Stimulated activated CD8-positive, alpha-beta memory T cell treated with anti-CD3 and anti-CD28 coated beads, Interleukin-4, amount 100 ng/mL, for 48 hours (primary cell): ENCODE results near the gene SAT2.
"Not testable (repeated sequence)": the region's sequence is repeated elsewhere in the genome, so short reads cannot be mapped to it uniquely, and the experiment has no call there.

ENCODE experiments used
- DNase-seq: peaks from one replicate; pipeline ENCODE4 v3.0.0-alpha.2; 2020

The SAT2 gene

DNA sequence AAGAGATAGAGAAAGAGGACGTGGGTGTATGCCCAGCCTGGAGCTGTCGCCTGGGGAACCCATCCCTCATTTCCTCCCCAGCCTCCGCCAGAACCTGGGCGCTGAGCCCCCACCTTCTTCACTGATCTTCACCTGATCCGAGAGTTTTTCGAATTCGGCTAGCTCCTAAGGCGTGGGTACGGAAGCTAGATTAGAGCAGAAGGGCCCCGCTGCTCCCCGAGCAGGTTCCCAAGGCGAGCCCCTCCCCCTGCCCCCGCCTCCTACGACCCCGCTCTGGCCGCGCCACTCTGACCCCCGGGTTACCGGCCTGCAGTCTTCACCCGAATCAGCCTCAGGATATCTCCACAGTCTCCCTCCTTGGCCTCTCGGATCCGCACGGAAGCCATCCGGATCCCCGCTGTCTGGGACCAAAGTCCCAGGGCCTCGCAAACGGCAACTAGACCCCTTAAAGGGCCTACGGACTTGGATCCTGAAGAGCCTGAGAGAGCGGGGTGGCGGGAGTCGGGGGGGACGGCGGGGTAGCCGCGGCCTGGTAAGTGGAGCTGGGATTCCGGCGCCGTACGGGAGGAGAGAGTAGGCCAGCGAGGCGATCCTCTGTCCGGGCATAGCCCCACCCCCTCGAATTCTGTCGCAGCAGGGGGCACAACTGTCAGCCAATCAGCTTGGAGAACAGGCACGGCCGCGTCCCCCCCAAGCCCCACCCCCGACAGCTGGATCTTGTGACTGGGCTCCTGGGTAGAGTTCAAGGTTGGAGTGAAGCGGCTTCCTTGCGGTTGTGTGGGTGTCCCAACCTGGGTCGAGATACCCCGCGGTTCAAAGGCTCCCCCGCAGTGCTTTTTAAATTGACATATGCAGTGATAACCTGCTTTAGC, at the start of gene SAT2:
Gene SAT2, minus strand, starts transcription at position 572 of the 872 bp plus-strand sequence. Its CDS starts 186 bp downstream, at position 386.
- peak; percentile 88 for DNase-seq

DNA sequence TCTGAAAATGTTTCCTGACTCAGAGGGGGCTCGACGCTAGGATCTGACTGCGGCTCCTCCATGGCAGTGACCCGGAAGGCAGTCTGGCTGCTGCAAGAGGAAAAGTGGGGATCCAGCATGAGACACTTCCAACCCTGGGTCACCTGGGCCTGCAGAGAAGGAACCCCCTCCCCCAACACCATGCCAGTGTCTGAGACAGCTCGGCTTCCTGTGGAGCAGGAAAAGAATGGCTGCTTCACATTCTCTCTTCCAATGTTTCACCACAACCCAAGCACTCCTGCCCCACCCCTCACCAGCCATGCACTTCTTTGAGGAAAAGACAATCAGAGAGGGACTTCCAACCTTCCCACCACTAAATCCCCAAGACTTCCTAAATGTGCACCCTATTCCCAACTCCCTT, 48.9 kb upstream of the SAT2 start:
- no peak for DNase-seq

DNA sequence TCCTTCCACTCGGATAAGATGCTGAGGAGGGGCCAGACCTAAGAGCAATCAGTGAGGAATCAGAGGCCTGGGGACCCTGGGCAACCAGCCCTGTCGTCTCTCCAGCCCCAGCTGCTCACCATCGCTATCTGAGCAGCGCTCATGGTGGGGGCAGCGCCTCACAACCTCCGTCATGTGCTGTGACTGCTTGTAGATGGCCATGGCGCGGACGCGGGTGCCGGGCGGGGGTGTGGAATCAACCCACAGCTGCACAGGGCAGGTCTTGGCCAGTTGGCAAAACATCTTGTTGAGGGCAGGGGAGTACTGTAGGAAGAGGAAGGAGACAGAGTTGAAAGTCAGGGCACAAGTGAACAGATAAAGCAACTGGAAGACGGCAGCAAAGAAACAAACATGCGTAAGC, 47.3 kb upstream of the SAT2 start:
- DNase-seq, result no peak

GRCh38 chr17:7673239-7673638, 45.6 kb upstream of the SAT2 start:
- DNase-seq, result peak; percentile 78

GRCh38 chr17:7668482-7668881, 40.9 kb upstream of the SAT2 start:
- DNase-seq, result no peak

DNA sequence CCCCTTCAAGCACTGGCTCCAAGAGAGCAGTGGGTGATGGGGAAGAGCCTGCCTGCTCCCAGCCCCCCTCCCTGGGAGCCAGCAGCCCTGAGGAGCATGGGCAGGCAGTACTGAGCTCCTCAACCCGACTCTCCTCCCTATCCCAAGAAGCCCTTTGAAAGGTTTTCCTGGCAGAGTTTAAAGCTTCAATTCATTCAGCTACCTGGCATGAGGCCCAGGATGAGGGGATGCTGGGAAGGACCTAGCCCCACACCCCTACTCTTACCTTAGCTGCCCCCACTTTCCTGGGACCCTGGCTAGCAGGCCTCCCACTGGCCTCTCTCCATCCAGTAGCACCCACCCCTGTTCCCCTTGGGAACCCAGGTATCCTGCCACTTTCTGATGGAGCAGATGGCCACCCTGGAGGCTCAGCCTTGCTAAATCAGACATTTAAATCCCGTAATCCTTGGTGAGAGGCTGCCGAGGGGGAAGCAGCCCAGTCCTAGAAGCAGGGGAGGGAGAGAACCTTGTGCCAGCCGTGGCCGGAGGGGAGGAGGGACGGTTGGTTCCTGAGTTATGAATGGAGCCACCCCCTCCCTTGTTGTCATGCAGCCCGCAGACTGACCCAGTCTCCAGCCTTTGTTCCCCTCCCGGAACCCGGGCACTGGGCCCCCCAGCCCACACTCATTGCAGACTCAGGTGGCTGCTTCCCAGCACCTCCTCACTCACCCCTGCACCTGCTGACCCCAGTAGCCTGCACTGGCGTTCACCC, 40.2 kb upstream of the SAT2 start:
- DNase-seq, result no peak

DNA sequence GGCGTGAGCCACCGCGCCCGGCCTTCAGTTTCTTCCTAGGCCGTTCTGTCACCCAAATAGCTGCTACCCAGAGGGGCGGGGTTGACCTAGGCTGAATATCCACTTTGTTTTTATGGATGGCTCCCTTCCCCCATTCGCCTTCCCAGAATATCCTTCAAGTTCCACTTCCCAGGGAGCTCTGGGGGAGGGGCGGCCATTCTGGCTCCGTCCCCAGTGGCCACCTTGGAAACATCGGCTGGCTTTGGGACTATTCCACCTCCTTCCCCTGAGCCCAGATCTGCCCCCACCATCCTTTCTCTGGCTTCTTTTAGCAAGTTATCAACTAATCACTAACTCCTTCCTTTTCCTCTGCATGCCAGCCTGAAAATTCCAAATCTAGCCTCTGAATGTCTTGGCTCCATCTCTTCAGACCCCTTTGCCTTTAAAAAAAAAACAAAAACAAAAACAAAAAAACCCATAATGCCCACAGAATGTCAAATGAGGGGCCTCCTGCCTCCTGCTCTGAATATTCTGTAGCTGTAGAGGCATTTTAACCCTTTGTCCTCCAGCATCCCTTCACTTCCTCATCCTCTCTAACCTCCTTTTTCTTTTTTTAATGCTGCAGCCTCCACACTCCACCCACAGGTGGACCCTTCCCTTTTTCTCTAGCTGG, 29.5 kb upstream of the SAT2 start:
- DNase-seq, result no peak

DNA sequence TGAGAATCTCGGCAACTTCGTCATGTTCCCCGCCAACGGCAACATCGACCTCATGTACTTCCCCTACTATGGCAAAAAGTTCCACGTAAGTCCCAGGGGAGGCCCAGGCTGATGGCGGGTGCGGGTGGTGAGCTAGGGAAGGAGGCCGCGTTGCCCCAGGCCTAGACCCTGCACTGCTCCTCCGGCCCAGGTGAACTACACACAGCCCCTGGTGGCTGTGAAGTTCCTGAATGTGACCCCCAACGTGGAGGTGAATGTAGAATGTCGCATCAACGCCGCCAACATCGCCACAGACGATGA, 27.9 kb upstream of the SAT2 start:
- DNase-seq, result no peak

DNA sequence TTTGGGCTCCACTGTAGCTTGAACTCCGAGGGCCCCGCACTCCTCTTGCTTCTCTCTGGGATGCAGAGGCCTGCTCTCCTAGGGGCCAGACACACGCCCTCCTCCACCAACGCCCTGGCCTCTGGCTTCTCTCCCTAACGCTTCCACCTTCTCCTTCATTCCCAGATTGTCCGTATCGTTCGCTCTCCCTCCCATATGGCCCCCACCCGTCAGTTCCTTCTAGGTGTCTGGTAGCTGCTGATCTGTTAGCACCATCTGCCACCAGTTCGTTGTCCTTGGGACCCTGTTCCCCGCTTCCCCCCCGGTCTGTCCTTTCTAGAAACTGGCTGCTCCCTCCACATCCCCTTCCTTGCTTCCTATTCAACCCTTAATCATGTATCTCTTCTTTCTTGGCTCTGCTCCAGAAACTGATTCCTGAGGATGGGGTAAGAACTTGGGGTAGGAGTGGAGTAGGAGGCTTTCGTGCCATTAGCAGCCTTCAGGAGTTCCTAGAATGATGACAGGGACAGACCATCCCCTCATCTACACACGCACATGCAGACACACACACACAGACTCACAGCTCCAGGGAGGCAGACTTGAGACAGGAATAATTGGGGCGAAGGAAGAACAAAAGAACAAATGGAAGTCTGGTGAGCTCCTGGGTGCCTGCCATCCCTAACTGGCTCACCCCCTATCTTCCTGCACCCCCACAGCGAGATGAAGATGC, 27.4 kb upstream of the SAT2 start:
- no peak for DNase-seq

GRCh38 chr17:7652388-7653356, 25.1 kb upstream of the SAT2 start:
- no peak for DNase-seq

GRCh38 chr17:7651665-7652387, 24.2 kb upstream of the SAT2 start:
- DNase-seq, result no peak

DNA sequence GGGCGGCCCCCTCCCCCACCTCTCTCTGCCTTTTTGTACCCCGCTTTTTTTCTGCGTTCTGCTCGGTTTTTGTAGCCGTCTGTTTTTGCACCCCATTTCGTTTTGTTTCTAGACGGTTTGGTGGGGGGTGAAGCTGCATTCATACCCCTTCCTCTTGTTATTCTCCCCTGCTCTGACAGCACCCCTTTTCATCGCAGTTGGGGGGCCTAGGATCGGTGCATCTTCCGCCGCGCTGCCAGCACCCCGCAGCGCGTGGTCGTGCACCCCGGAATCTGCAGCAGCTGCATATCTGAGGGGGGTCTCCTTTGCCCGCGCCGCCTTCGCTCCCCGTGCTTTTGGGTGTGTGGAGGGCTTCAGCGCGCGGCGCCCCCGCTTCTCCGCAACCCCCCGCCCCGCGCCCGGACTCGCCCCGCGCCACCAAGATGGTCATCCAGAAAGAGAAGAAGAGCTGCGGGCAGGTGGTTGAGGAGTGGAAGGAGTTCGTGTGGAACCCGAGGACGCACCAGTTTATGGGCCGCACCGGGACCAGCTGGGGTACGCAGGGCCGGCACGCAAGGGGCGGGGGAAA, 23.6 kb upstream of the SAT2 start:
- DNase-seq, result no peak

- peak; percentile 82 for DNase-seq
These were observed 23.0 kb upstream of the SAT2 start, which contains the start of gene ATP1B2 for GRCh38 chr17:7650509-7651096. Gene ATP1B2 (plus strand): TSS chr17:7650926. CDS start chr17:7651519, 593 bp downstream.

- DNase-seq, result no peak
These were observed 19.4 kb upstream of the SAT2 start for GRCh38 chr17:7647018-7647417.

DNA sequence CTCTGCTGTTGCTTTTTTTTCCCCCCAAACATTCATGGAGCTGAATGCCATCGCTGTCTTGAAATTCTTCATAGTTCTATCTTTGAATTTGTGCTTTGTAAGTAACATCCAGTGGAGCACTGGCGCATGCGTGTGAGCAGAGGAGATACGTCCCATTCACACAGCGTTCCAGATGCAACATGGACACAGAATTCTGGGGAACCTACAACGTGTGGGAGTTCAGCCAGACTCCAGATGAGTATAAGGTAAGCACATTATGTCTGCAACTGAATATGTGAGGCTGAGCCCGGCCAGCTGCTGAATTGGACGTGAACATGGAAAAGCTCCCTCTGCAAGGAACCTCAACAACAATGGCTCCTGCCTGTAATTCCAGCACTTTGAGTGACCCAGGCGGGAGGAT, 18.8 kb upstream of the SAT2 start:
- no peak for DNase-seq

DNA sequence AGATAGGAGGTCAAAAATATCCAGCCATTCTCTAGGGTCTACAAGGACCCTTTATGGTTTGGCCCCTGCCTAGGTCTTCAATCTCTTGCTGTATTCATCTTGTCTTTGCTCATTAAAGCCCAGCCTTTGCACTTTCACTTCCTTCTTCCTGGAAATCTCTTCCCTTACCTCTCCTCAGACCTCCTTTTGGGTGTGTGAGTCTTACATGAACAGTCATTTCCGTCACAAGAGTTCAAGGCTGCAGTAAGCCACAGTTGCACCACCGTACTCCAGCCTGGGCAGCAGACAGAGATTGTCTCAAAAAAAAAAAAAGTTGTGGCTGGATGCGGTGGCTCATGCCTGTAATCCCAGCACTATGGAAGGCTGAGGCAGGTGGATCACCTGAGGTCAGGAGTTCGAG, 17.2 kb upstream of the SAT2 start:
- no peak for DNase-seq

GRCh38 chr17:7641635-7642034, 14.0 kb upstream of the SAT2 start:
- DNase-seq, result not testable (repeated sequence)

- DNase-seq, result no peak
These were observed 13.2 kb upstream of the SAT2 start for GRCh38 chr17:7640783-7641182.

DNA sequence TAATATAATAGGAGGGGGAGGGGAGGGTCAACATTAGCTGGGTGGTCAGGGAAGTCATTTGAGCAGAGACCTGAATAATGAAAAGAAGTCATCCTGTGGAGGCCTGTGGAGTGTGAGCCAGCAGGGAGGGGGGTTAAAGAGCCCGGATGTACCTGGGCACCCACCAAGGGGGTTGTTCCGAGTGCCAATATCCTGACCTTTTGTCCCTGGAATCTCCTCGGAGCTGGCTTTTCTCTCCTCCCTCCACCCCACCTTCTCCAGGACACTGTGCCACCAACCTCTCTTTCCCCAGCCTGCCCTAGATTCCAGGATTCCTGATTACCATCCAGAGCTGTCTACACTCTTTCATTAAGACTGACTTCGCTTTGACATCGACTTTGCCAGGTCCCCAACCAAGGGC, 8.5 kb upstream of the SAT2 start:
- no peak for DNase-seq

DNA sequence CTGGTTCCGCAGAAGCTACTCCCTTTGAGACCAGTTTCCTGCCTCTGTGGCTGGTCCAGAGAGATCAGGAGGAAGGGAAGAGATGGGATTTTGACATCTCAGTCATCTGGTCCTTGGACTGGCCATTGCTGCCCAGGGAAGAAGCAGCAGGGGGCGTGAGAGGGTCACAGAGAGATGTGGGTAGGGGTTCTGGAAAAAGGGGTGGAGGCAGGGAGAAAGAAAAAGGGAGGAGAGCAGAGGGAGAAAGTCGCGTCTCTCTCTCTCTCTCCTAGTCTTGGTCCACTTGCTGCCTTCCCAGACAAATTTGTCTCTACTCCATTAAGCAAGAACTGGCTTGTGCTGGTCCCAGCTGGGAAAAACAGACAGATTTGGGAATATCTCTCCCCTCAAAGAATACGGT, 6.8 kb upstream of the SAT2 start:
- peak; percentile 52 for DNase-seq
